Endothelial cell of umbilical vein (primary cell): Measurements from ENCODE around the gene SDK2. TPM values are rescaled to one million over a fixed set of nuclear protein-coding genes. Genes with fewer than 3 reads are reported as not detected.

Experiments
- BruUV-seq: library from RNA; stranded (reverse); fragments of 400-500 nt; replicated peaks from 2 replicates; lab custom pipeline; 2021; lab: Mats Ljungman, UMichigan
- CTCF ChIA-PET: fragments of 300-600, 350-600 bp; sonication (Branson Sonifier 250); formaldehyde crosslinking; loops from one replicate; lab custom pipeline; 2021; ENCODE audit warnings: antibody characterized with exemption, inconsistent platforms; lab: Charles Lee
- POLR2A ChIA-PET: fragments of 300-600, 350-600 bp; sonication (Branson Sonifier 250); formaldehyde crosslinking; loops from one replicate; lab custom pipeline; 2021; ENCODE audit warnings: antibody characterized with exemption, inconsistent platforms; lab: Charles Lee
- DNase-seq: peaks from one replicate; pipeline ENCODE4 v3.0.0-alpha.2; 2011; ENCODE audit warnings: low read depth, low spot score
- FAIRE-seq: peaks from 2 replicates; lab custom pipeline; 2011; peaks lifted over from hg19 to GRCh38; lab: Jason Lieb, UNC
- H2AFZ ChIP-seq: 2 replicates; pipeline ENCODE4 v1.6.0; 2012; ENCODE audit warnings: low read depth, low read length, control low read depth, inconsistent platforms
- H3K27ac ChIP-seq: 2 replicates; pipeline ENCODE4 v1.5.1; 2011; ENCODE audit warnings: low read depth, mild to moderate bottlenecking, control low read depth, low read length, moderate library complexity; ENCODE audit not compliant: insufficient read depth
- H3K27me3 ChIP-seq, 2 experiments: 2 replicates each; pipeline versions ENCODE4 v1.6.0 to v1.6.1; 2011; ENCODE audit warnings: low read length in 2 of 2, mixed read lengths in 1 of 2; ENCODE audit not compliant: control insufficient read depth in 2 of 2, insufficient read depth in 2 of 2
- H3K36me3 ChIP-seq, 2 experiments: 2 replicates in 1 of 2; 3 replicates in 1 of 2; pipeline ENCODE4 v1.5.1; 2011; ENCODE audit warnings: low read length in 2 of 2, mild to moderate bottlenecking in 1 of 2, moderate library complexity in 1 of 2; ENCODE audit not compliant: control insufficient read depth in 2 of 2, insufficient read depth in 2 of 2; ENCODE audit errors: extremely low read depth in 1 of 2
- H3K4me1 ChIP-seq: 3 replicates; pipeline ENCODE4 v1.5.1; 2011; ENCODE audit warnings: mild to moderate bottlenecking, low read length; ENCODE audit not compliant: control insufficient read depth, insufficient read depth; ENCODE audit errors: extremely low read depth
- H3K4me2 ChIP-seq: 2 replicates; pipeline ENCODE4 v1.6.1; 2011; ENCODE audit warnings: low read length, control low read depth, mixed read lengths; ENCODE audit not compliant: insufficient read depth
- H3K4me3 ChIP-seq, 3 experiments: fragments of 200-600 bp in 1 of 3; sonication (generic), shearing (Covaris generic) in 1 of 3; replicated peaks in 1 of 3; 2 replicates each; pipeline ENCODE4 v1.5.1; 2011 to 2016; ENCODE audit warnings: control low read depth in 3 of 3, low read length in 3 of 3, mild to moderate bottlenecking in 2 of 3, inconsistent platforms in 1 of 3, low read depth in 1 of 3, moderate library complexity in 1 of 3; ENCODE audit not compliant: insufficient read depth in 1 of 3
- H3K79me2 ChIP-seq: 2 replicates; pipeline ENCODE4 v1.6.0; 2012; ENCODE audit warnings: low read length, inconsistent platforms; ENCODE audit not compliant: control insufficient read depth, insufficient read depth
- H3K9ac ChIP-seq: replicated peaks from 2 replicates; pipeline ENCODE3; 2011; ENCODE audit warnings: low read length, control low read depth; ENCODE audit not compliant: insufficient read depth; ENCODE audit errors: extremely low read depth
- H3K9me1 ChIP-seq: replicated peaks from 3 replicates; pipeline ENCODE4 v1.6.0; 2011; ENCODE audit warnings: mild to moderate bottlenecking, low read length; ENCODE audit not compliant: control insufficient read depth, insufficient read depth; ENCODE audit errors: extremely low read depth
- H3K9me3 ChIP-seq: replicated peaks from 2 replicates; pipeline ENCODE4 v1.5.1; 2012; ENCODE audit warnings: low read length, inconsistent platforms; ENCODE audit not compliant: control insufficient read depth, insufficient read depth
- H4K20me1 ChIP-seq: replicated peaks from 2 replicates; pipeline ENCODE3; 2011; ENCODE audit warnings: mild to moderate bottlenecking, low read length; ENCODE audit not compliant: control insufficient read depth, insufficient read depth; ENCODE audit errors: extremely low read depth
- CTCF ChIP-seq, 2 donors: IDR thresholded peaks; 1 replicate in 1 of 2; 2 replicates in 1 of 2; pipeline ENCODE4 v1.5.1; 2011; ENCODE audit warnings: low read length in 2 of 2, mild to moderate bottlenecking in 2 of 2, moderate library complexity in 2 of 2, control low read depth in 1 of 2, inconsistent platforms in 1 of 2, low read depth in 1 of 2; ENCODE audit not compliant: insufficient read depth in 1 of 2; ENCODE audit errors: extremely low read depth in 1 of 2
- EZH2 ChIP-seq: IDR thresholded peaks from 2 replicates; pipeline ENCODE4 v1.6.1; 2012; ENCODE audit warnings: borderline replicate concordance, low read depth, mild to moderate bottlenecking, moderate library complexity, low read length, inconsistent platforms; ENCODE audit not compliant: severe bottlenecking
- FOS ChIP-seq: IDR thresholded peaks from 2 replicates; pipeline ENCODE4 v1.6.1; 2011; ENCODE audit warnings: mild to moderate bottlenecking, low read length, moderate library complexity, borderline replicate concordance; ENCODE audit not compliant: insufficient read depth
- GATA2 ChIP-seq: IDR thresholded peaks from 2 replicates; pipeline ENCODE4 v1.7.0; 2011; ENCODE audit warnings: low read depth, mild to moderate bottlenecking, moderate library complexity, mixed read lengths, low read length; ENCODE audit not compliant: insufficient read length, insufficient read depth
- JUN ChIP-seq: IDR thresholded peaks from 2 replicates; pipeline ENCODE4 v1.6.1; 2011; ENCODE audit warnings: borderline replicate concordance, low read depth; ENCODE audit not compliant: insufficient read length, insufficient read depth
- MAX ChIP-seq: IDR thresholded peaks from 2 replicates; pipeline ENCODE4 v1.6.1; 2011; ENCODE audit not compliant: insufficient read depth, insufficient read length
- MYC ChIP-seq: IDR thresholded peaks from one replicate; pipeline ENCODE4 v1.6.1; 2011; ENCODE audit warnings: mild to moderate bottlenecking, low read depth, low read length
- POLR2A ChIP-seq: IDR thresholded peaks from 2 replicates; pipeline ENCODE4 v1.6.1; 2012; ENCODE audit warnings: low read depth, mild to moderate bottlenecking, control low read depth, low read length
- POLR2AphosphoS5 ChIP-seq: IDR thresholded peaks from 2 replicates; pipeline ENCODE4 v1.6.1; 2012; ENCODE audit warnings: low read depth, mild to moderate bottlenecking, control low read depth, low read length, moderate library complexity; ENCODE audit not compliant: insufficient read depth
- dilution Hi-C: fragments of 300-500 bp; cut with MboI; formaldehyde crosslinking; loops from one replicate; pipeline ENCODE4 v1.15.0; 2019; ENCODE audit warnings: low sequenced_read_pairs; ENCODE audit not compliant: extremely low pct_ligation_motif_present
- intact Hi-C: fragments of 100-400 bp; cut with micrococcal nuclease; formaldehyde crosslinking; loops from one replicate; pipeline ENCODE4 v1.10.0; 2022
- polyA plus RNA-seq, 4 experiments: library from polyadenylated mRNA; depleted of rRNA in 3 of 4; stranded (reverse) in 3 of 4; unstranded in 1 of 4; fragments of >200 nt; gene quantifications; 2 replicates each; pipeline versions ENCODE4 v1.2.1 to v1.2.3, GENCODE V29; 2011 to 2012; ENCODE audit warnings: missing spikeins in 1 of 4
- total RNA-seq: library from RNA; stranded (reverse); gene quantifications from 2 replicates; pipeline ENCODE4 v1.2.3, GENCODE V29; 2021

Gene SDK2
- total and polyA plus RNA-seq, 2 donors (not counting 3 experiments of a cell fraction or from before 2014, with no cell fraction given): not detected

GRCh38 chr17:73647301-73647695 is 3.1 kb upstream of the SDK2 start:
- Histone ChIP-seq H3K9me3 (no peaks in the 10 kb centered on the region), H3K27ac (no peak overlapping the region), H3K9me1 (no peaks in the 10 kb centered on the region), H3K4me3 (no peak overlapping the region), H3K4me2 (no peak overlapping the region), H3K36me3 (no peaks in the 10 kb centered on the region), H3K4me1 (no peaks in the 10 kb centered on the region), H3K27me3 (peaks cover 14 to 35% of the 10 kb centered on the region in 2 experiments), H4K20me1 (no peaks in the 10 kb centered on the region), H2AFZ (no peak overlapping the region), H3K9ac (no peak overlapping the region), H3K79me2 (no peaks in the 10 kb centered on the region)
- intact Hi-C loops: no loop called here
- dilution Hi-C loops: no loop called here
- FAIRE-seq (no peak), DNase-seq (no peak)
- TF ChIP-seq GATA2: no peak
- no peak for TF ChIP-seq MYC
- TF ChIP-seq POLR2A: no peak
- TF ChIP-seq JUN: no peak
- TF ChIP-seq MAX: no peak
- TF ChIP-seq EZH2: no peak
- POLR2A ChIA-PET: no interaction called here
- BruUV-seq: no TSS peak
- CTCF ChIA-PET: no interaction called here

GRCh38 chr17:73646409-73647300 is 2.4 kb upstream of the SDK2 start:
- ChIA-PET CTCF (no interaction called here), POLR2A (no interaction called here)
- no peak overlapping the region for H3K4me2 ChIP-seq
- DNase-seq: no peak
- no peak overlapping the region for H3K4me3 ChIP-seq
- no peak overlapping the region for H3K27ac ChIP-seq
- H3K79me2 ChIP-seq: no peaks in the 10 kb centered on the region
- no peaks in the 10 kb centered on the region for H3K36me3 ChIP-seq
- no peak overlapping the region for H2AFZ ChIP-seq
- no peaks in the 10 kb centered on the region for H3K9me1 ChIP-seq
- dilution Hi-C loops: no loop called here
- H3K27me3 ChIP-seq: peaks cover 14 to 35% of the 10 kb centered on the region in 2 experiments
- no peaks in the 10 kb centered on the region for H3K4me1 ChIP-seq
- no peaks in the 10 kb centered on the region for H3K9me3 ChIP-seq
- BruUV-seq: no TSS peak
- intact Hi-C loops: no loop called here
- no peaks in the 10 kb centered on the region for H4K20me1 ChIP-seq
- no peak for FAIRE-seq
- no peak overlapping the region for H3K9ac ChIP-seq
- no peak for TF ChIP-seq CTCF (IDR thresholded peaks at IDR 0.05; ENCODE audit: extremely low read depth in 1 of 2, insufficient read depth in 1 of 2, low read depth in 1 of 2, low read length in 2 of 2)
- TF ChIP-seq MAX: no peak
- no peak for TF ChIP-seq FOS
- no peak for TF ChIP-seq POLR2A
- no peak for TF ChIP-seq JUN
- no peak for TF ChIP-seq EZH2
- TF ChIP-seq POLR2AphosphoS5: no peak
- no peak for TF ChIP-seq GATA2
- no peak for TF ChIP-seq MYC
